Measurements from ENCODE around the gene DSCAML1.
"Not testable (repeated sequence)": the region's sequence is repeated elsewhere in the genome, so short reads cannot be mapped to it uniquely, and the experiment has no call there.

Gene DSCAML1

DNA sequence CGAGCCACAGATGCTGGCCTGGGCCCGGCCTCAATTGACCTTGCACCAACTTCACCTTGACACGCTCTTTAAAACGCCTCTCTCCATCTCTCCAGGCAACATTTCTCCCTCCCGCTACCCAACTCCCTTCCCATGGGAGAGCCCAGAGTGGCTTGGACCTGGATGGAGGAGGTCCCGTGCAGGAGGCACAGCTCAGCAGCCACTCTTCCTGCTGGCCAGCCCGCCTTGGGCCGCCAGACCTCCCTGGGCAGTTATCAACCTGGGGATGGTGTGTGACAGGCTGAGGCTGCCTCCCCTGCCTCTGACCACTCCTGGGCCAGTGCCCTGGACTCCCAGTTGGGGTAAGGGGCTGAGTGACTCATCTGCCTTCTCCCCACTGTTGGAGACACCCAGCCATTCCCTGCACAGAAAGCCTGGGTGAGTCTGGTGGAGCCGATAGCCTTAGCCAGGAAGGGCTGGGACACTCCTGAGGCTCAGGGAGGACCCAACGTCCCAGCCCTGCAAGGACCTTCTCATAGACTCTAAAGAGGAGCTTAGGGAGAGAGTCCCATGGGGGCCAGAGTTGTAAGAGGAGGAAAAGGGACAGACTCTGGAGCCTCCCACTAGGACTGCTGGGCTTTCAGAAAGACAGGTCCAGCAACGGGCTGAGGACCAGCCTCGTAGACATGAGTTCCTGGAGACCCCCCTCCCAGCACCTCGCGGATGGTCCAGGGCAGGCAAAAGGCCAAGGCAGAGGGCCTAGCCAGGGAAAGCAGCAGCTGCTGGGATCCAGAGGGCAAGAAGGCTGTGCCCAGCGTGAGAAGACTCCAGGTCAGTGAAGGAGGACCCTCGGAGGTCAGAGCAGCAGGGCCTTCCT is 337.7 kb downstream of the DSCAML1 start:
- no peak for DNase-seq

DNA sequence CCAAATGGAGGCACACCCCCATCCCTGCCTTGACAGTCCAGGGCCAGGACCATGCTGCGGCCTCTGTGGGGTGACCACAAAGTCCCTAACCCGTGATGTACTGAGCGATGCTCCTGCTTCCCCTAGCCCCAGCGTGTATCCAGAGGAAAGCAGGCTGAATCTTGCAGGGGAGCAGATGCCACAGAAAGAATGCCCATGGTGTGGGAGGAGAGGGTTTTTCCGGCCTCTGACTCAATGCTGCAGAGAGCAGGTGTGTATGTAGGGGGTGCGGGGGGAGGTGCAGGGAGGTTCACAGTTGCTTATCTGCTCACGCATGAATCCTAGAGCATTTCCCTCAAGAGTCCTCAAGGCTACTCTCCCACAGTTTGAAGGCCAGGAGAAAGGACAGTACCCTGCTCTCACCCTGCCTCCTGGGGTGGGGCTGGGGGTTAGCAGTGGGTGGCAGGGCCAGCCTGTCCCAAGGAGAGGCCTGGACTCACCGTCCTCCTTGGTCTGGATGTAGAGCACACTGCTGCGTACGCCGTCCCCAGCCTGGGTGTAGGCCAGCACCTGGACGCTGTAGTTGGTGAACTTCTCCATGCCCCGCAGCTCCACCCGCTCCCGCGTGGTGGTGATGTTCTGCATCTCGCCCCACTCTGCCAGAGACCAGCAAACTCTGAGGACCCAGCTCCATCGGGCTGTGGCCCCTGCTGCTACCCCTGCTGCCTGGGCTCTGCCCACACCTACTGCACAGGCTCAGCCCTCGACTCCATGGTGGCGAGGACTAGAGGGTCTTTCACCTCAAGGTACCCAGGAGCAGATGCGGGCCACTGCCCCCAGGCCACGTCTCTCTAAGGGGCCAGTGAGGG is 338.5 kb downstream of the DSCAML1 start:
- peak; percentile 67 for DNase-seq

DNA sequence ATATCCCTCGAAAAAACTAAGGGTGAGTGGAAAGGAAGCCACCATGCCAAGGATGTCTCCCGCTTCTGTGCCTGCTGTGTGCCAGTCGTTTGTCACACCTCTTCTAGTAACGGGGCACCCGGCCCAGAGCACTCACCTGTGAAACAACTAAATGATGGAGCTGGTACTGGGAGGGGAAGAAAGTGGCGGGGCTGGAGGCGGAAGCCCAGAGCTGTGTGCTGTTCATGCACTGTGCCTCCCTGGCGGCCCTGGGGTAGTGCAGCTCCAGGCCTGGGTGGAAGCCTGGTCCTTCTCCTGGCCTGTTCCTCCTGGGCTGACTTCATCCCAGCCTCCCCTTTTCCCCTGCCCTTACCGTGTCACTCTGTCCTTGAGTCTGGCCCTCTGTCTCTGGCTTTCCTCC is 339.2 kb downstream of the DSCAML1 start:
- DNase-seq, result peak; percentile 40

DNA sequence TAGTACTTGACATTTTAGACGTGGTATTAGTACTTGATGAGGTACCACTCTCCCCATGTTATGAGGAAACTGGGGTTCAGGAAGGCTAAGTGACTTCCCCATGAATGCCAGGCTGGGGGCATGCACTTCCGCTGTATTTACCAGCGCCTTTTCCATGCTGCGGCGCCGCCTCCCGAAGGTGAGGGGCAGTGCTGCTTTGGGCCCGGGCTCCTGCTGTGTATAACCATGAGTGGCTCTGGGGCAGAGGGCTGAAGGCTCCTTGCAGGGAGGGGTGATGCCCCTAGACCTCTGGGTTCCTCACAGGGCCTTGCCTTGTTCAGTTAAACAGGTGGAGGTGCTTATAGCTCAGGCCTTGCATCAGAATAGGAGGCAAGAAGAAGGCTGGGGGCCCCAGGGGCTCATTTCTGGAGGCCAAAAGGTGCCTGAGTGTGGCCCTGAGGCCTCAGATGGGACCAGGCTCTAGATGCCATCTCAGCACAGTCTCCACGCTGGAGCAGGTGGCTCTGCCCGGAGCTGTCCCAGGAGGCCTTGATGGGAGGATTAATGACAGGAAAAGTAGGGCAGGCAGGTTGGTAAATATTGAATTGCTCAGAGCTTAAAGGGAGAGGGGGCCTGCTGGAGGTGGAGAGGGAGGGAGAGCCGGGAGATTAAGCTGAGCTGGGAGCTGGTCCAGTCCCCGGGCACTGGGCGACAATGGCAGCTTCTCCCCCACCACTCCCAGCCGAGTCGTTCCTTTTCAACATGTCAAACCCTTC is 339.8 kb downstream of the DSCAML1 start:
- peak; percentile 81 for DNase-seq

DNA sequence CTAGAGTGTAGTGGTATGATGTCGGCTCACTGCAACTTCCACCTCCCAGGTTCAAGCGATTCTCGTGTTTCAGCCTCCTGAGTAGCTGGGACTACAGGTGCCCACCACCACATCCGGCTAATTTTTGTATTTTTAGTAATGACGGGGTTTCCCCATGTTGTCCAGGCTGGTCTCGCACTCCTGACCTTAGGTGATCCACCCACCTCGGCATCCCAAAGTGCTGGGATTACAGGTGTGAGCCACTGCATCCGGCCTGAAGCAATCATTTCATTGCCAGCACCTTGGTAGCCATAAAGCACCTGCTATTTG is 340.3 kb downstream of the DSCAML1 start:
- DNase-seq, result not testable (repeated sequence)

DNA sequence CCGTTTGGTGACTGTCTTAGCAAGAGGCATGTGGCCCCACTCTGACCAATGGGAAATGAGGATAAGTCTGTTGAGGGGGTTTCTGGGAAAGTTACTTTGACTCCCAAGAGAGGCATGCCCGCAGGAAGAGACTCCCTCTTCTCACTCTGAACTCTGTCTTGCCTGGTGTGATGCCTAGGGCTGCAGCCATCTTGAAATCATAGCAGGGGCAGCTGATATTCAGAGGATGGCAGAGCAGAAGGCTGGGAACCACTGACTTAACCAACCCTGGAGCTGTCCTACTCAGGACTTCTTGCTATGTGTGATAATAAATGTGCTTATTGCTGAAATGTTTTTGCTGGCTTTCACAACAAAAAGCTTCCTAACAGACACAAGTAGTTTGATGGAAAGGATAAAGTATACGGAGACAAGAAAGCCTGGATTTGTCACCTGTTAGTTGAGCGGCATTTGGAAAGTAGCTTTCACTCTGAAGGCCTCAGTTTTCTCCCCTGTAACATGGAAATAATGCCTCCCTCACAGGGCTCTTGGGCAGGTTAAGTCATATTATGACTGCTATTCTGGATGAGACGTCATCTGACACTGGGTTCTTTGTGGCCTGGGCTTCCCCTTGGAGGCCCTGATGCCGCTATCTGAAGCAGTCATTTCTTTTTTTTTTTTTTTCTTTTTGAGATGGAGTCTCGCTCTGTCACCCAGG is 340.8 kb downstream of the DSCAML1 start:
- DNase-seq, result no peak

DNA sequence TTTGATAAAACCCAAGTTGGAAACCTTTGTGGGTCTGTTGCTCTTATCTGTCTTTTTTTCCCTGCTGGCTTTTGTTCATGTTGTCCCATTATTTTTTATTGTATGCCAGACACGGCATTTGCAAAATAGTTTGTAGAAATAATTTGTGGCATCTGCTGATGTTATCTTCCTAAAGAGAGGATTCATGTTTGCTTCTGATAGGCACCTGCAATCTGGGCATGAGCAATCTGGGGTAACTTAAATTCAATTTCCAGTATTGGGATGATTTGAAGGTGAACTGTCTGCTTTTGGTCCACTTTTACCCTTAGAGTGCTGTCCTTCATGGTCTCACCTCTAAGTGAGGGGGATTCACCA is 342.5 kb downstream of the DSCAML1 start:
- no peak for DNase-seq

DNA sequence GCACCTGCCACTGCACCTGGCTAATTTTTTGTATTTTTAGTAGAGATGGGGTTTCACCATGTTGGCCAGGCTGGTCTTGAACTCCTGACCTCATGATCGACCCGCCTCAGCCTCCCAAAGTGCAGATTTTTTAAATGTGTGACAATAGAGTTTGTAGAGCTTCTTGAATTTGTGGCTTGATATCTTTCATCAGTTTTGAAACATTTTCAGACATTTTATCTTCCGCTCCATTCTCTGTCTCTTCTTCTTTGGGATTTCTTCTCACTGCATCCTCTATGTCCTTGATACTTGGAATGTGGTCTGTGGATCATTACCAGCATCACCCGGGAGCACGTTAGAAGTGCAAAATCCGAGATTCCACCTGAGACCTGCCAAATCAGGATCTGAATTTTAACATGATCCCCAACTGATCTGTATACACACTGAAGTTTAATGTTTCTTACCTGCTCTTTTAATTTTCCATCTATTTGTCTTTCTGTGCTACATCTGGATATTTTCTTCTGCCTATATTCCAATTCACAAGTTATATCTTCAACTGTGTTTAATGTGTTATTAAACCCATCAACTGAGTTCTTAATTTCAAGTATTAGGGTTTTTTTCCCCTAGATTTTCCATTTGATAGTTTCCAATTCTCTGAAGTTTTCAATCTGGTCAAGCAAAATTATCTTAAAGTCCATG is 343.0 kb downstream of the DSCAML1 start:
- no peak for DNase-seq

DNA sequence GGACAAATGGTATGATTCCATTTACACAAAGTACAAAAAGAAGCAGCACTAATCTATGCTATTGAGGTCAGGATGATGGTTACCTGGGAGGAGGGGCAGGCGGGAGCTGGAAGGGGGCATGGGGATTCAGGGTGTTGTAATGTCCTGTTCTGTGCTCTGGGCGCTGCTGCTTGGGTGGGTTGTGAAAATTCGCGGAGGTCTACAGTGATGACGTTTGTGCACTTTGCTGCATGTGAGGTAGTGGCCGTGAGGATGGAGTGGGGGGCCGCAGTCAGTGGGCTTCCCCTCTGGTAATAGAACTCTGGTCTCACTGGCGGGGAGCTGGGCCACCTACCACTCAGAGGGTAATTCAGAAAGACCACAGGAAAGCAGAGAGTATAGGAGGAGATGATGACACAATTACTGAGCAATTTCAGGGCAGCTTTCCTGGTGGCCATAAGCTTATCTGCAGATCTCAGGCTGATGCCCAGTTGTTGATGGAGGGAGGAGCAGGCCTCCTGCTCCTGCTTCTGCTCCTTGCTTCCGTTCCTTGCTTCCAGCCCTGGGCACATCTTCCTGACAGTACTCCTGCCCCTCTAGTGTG is 347.8 kb downstream of the DSCAML1 start:
- no peak for DNase-seq

DNA sequence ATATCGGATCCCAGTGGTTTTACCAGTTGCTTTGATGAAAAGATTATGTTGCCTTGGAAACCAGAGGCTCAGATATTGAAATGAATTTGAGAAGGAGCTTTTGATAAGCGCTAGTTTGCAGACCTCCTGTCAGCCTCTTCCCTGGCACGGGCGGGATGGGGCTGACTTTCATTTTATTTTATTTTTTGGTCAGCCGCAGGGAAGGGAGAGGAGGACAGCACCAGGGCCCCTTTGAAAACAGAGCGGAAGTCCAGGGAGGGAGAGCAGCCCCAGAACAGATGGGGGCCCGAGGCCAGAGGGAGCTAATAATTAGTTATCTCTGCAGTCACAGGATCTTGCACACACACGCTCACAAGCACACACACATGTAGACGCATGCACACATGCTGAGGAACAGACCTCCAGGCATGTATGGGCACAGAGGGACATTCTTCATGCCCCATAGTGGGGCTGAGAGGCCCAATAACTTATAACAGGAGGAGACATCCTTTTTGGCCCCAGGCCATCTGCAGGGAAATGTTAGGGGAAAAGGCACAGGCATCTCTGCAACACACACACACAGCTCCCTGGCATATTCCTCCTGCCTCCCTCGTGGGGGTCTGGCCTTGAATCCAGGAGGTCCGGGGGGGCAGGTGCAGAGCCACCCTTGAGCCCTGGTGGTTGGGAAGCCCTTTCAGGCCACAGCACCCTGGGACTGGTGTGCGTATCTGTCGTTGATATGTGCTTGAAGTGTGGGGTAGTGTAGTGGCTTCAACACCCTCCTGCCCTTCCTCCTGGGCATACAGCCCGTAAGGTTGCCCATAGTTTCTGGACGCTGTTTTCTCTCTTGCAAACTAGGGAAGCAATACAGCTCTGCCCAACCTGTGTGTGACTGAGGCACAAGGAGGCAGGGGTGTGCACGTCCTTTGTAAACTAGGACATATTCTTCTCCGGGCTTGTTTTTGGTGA is 352.0 kb downstream of the DSCAML1 start:
- DNase-seq, result peak; percentile 61

DNA sequence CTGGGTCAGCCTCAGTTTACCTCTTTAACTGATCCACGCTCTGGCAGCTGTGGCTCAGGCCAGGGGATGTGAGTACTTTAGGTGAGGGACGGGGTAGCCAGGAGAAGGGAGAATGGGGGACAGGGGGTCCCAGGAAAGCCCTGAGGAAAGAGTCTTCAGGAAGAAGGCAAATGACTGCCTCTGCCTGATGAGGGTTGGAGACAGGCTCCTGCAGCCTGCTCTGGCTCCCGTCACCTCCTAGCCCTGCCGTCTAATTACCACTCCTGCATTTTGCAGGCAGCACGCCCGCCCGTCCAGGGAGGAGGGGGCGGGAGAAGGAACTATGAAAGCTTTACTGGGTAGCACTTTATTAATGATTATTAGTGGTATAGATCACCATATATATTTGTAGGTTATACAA is 352.8 kb downstream of the DSCAML1 start:
- DNase-seq, result peak; percentile 61

DNA sequence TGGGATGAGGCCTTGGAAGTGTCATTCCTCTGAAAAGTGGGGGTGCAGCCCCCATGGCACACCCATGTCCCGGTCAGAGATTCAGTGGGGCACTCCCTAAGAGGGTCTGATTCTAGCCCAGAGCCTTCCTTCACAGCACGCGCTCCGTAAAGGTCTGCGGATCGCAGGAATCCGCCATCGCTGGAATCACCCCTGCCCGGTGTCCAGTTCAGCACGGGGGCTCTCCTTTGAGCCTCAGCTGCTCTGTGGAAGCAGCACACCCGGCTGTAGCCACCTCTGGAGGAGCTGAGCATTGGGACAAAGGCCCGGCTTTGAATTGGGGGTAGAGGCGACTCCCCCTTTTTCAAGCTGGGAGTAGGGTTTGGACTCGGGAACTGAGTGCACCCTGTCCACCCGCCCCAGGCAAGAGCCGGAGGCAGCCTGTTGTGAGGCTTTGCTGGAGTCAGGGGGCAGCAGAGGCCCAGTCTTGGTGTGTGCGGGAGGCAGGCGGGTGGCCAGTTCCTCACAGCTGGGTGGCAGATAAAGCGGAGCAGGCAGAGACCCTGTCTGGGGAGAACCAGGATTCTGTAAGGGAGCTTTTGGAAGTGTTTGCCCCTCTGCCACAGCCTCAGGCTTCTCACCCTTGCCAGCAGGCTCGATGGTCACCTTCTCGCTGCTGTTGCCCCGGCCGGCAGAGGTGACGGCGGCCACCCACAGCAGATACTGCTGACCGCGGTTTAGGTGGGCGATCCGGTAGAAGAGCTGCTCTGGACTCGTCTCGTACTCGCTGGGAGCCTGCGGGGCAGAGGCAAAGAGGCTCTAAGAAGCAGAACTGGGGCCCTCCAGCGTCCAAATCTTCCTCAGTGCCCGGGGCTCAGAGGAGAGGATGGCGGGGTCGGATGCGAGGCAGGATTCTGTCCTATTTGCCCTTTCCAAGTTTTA is 353.5 kb downstream of the DSCAML1 start:
- peak; percentile 8 for DNase-seq

DNA sequence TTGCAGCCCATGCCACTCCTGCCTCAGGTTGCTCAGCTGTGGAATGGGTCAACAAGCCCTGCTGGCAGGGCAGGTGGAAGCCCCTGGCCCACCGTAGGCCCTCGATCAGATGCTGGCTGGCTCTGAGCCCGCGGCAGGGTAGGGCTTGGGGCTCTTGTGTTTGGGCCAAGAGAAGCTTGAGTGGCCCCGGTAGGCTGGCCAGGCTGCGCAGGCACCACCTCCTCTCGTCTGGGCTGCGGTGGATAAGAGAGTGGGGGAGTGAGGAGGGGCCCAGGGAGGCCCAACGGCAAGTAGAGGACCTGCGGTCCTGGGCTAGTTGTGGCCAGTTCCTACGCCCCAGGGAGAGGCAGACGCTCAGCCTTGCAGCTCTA is 354.2 kb downstream of the DSCAML1 start:
- no peak for DNase-seq

DNA sequence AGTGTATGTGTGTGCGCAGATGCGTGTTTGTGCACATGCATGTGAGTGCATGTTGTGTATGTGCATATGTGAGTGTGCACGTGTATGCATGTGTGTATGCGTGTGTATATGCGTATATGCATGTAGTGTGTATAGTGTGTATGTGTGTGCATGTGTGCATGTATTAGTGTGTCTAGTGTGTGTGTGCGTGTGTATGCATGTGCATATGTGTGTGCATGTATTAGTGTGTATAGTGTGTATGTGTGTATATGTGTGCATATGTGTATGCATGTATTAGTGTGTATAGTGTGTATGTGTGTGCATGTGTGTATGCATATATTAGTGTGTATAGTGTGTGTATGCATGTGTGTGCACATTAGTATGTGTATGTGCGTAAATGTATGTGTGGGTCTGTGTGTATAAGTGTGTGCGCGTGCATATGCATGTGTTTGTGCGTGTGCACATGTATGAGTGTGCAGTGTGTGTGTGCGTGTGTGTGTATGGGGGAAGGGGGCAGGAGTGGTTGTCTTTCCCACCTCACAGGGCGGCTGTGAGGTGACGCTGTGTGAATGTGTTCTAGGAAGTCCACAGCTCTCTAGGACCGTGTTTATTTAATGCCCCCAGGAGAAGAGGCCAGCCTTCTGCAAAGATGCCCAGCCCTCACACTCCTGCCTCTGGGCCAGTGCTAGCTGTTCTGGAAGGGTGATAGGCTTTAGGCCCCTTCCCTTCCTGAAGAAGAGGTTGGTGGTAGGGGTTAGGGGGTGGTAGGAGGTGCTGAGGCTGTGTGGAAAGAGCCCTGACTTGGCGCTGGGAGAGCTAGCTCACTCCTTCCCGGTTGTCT is 354.8 kb downstream of the DSCAML1 start:
- DNase-seq, result no peak

DNA sequence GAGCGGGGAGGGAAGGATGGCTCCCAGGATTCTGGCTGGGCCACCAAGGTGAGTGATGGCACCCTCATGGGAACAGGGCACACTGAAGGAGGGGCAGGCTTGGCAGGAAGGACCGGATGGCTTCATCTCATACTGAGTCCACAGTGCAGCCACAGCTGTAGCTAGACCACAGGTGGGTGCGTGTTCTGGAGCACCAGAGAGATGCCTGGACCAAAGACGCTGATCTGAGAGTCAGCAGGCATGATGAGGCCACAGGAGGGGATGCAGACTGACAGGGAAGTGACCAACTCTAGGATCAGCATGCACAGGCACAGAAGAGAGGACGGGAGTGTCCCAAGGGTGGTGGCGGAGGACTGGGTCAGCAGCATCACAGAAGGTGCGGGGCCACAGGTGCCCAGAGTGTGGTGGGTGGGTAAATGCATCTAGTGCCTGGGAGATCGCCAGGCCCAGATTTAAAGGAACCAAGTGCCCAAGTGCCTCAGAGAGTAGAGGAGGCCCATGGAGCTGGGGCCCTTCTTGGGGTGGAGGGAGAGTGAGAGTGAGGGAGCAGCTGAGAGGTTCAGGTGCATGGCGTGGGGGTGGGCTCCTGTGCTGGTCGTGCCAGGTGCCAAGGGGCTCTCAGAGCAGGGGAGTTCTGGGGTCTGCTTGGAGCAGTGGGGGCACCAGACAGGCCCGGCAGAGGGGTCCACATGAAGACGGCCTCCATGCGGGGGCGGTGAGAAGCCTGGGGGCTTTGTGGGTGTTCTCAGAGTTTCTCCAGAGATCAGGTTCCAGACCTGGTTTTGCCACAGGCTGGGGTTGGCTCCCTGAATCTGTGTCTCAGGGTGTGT is 355.7 kb downstream of the DSCAML1 start:
- DNase-seq, result no peak

DNA sequence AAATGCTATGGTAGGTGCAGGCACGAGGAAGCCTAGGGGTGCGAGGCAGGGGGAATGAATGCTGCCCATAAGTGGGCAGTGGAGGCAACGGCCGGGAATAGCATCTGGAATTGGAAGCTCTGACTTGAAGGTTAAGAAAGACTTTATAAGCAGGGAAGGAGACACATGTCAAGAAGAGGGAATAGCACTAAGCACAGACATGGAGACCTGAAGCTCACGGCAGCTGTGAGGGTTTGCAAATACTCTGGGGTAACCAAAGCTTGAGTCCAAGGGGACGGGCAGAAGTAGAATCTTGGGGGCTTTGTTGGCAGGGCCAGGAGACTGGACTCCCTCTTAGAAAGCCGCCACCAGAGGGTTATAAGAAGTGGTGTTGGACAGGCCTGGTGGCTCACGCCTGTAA is 356.8 kb downstream of the DSCAML1 start:
- no peak for DNase-seq

DNA sequence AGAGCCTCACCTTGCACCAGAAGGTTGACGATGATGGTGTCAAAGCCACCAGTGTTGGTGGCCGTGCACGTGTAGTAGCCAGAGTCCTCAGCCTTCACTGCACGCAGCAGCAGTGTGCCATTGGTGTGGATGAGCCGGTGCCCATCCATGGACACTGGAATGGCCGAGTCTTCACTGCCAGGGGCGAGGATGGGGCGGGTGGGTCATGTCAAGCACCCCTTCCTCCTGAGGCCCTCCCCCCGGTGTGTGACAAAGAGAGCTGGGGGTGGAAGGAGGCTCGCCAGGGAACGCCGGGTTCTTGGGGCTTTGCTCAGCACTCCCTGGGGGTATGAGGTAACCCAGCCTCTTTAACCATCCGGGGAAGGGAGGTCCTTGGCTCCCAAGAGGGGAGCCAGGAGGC is 357.8 kb downstream of the DSCAML1 start:
- no peak for DNase-seq

Data from NCI-H2171 treated with DMSO at 0.1 percent for 48 hours (cell line).